OCI-LY3 (cell line): ENCODE results near the gene IRAK3.

ENCODE experiments used
- CTCF ChIP-seq: fragments of 200-600, 300-600 bp; sonication (generic); IDR thresholded peaks from 2 replicates; pipeline ENCODE4 v1.5.1; 2014; ENCODE audit warnings: antibody characterized with exemption, low read length, low read depth
- EZH2phosphoT487 ChIP-seq: fragments of 200-600 bp; shearing (Covaris generic); IDR thresholded peaks from 2 replicates; pipeline ENCODE4 v1.6.1; 2018; ENCODE audit warnings: antibody characterized with exemption, mixed run types, low read depth

- TF ChIP-seq CTCF (no peak), EZH2phosphoT487 (no peak)
These were observed 48.6 kb downstream of the IRAK3 start for GRCh38 chr12:66237505-66238175.
